NCI-H82 treated with DMSO at 0.1 percent for 48 hours (cell line): ENCODE data around the gene GPC4.
A peak's percentile ranks its signal among the peaks of the same experiment; 100 is the strongest.

Experiments
- DNase-seq: peaks from one replicate; lab custom pipeline; 2025; ENCODE audit not compliant: unreplicated experiment; lab: John Stamatoyannopoulos, UW

Gene GPC4

GRCh38 chrX:133415276-133416105 is at the start of gene GPC4:
Gene GPC4, minus strand, starts transcription at chrX:133415489. Its CDS starts 524 bp downstream, at chrX:133414965.
- no peak for DNase-seq

DNA sequence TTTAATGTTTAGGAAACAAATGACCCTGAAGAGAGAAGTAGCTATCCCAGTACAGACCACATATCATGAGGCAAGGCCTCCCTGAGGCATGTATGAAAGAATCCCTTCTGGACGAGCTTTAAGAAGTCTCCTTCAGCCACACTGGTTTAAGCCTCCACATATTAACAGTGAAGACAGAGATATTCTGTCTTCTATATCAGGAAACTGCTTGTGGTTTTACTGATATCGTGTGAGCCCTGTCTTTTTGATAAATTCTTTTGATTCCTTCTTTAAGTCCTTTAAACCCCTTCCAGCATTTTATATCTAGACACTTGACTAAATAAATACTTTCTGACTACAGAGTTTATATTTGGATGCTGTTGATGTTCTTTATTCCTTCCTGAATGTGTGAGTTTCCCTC is 45.9 kb upstream of the GPC4 start:
- no peak for DNase-seq

DNA sequence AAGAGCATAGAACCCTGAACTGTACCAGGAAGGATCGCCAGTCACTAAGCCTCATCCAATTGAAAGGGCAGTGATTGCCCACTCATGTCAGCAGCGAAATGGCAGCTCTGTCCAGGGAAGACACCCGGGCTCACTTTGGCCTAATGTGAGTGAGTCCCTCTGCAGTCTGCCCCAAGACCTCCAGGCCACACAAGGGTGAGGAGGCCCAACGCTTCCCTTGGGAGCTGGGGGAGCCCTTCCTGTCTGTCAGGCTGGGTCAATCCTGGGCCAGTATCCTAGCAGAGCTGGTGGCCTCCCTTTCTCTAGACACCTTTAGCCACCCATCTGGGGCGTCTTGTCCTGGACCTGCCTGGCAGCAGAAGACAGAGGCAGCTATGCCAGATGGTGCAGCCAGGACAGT is 39.6 kb upstream of the GPC4 start:
- no peak for DNase-seq

- DNase-seq, result no peak
These were observed 39.2 kb upstream of the GPC4 start for GRCh38 chrX:133454491-133454914.

DNA sequence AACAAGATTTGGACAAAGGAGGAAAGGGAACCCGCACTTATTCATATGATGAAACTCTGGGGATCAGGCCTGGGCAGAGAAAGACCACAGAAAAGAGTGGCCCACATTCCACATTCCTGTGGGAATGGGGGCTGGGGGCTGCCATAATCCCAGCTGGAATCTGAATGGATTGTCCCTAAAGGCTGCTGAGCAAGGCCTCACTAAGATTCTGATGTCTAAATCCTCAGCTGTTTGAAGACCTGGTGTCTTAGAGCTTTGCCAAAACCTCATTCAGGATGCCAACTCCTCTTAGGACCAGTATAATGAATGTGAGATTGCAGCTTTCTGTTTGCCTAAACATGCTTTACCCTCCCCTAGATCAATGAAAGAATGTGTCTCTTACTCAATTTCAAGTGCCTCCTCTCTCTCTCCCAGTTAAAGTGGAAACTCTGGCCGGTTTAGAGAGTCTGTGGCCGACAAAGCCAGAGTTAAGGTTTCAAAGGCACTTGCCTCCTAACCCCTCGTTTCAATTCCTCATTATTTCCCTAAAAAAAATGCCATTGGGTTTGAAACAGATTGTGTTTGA is 33.3 kb upstream of the GPC4 start:
- DNase-seq, result no peak

GRCh38 chrX:133444952-133445831 is 29.9 kb upstream of the GPC4 start:
- DNase-seq, result peak; percentile 42

DNA sequence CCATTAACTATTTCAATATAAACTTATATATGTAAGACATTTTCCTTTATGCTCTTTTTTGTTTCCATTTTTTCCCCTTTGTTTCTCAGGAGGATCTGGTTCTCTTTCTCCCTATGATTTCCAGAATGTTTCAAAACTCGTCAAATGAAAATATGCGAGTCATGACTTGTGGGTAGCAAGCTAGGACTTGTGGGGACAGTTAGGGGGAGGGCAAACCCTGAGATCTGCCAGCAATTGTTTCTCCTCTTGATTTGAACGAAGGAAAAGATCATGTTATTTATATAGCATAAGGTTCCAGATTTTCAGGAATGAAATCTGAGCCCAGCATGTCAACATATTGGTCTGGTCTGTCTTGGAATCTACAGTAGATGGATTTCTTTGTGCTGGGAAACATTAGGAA is 28.9 kb upstream of the GPC4 start:
- no peak for DNase-seq

DNA sequence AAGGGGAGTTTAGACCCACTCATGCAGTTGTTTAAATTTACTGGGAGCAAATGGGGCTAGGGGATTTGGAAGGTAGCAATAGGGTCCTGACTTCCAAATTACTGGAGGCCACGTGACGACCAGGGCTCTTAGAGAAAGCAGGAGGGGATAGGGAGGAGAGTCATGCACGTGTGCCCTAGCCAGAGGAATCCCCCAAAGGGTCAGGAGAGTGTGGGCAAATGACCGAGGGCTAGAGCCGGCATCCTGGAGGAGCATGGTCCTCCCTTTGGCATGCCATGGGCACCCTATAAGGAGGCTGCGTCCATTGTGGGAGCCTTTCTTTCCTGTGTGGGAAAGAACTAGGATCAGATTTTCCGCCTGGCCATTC is 25.5 kb upstream of the GPC4 start:
- DNase-seq, result no peak

DNA sequence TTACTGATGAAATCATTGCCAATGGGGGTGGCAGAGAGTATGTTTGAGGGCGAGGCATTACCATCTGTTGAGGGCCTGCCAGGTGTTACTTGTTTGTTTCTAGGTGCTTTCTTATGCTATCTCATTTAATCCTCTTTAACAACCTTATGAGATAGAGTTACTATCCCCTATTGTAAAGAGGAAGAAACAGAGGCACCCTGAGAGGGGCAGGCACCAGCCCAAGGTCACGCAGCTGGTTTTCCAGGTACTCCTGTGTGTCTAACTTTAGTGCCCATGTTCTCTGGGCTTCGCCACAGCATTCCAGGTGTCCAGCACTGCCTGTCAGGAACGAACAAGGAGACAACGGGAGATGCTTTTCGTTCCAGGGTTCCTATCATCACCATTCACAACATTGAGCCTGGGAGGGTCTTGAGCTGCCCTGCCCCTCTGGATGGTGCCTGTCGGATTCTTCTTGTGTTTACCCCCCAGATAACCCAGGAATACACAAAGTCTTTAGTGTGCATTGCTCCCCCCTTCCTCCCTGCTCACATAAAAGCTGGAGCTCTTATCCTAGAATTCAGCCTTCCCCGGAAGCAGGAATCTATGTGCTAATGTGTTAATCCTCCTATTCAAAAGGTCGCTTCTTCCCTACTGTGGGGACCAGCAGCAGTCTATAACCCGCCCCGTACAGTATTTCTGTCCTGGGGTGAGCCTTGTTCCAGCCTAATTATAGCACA is 24.9 kb upstream of the GPC4 start:
- no peak for DNase-seq

- DNase-seq, result no peak
These were observed 22.5 kb upstream of the GPC4 start for GRCh38 chrX:133437766-133438165.

DNA sequence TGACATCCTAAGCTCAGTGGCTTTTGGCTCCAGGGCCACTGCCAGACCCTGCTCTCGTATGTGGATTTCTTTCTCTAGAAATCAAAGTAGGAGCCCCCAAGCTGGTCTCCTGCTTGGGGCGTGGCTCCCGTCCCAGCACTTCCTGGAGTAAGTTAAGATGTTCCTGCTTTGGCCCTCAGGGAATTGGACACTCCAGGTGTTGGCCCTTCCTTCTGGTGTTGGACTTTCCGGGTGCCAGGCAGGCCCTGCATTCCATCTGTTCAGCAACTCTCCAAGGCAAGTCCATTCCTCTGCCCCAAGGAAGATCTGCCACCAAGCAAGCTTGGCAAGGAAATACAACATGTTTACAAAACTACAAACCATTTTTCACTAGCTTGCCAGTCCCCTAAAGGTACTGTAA is 22.1 kb upstream of the GPC4 start:
- no peak for DNase-seq

GRCh38 chrX:133435544-133436124 is 20.3 kb upstream of the GPC4 start:
- no peak for DNase-seq

- DNase-seq, result no peak
These were observed 19.0 kb upstream of the GPC4 start for GRCh38 chrX:133434197-133434820.

DNA sequence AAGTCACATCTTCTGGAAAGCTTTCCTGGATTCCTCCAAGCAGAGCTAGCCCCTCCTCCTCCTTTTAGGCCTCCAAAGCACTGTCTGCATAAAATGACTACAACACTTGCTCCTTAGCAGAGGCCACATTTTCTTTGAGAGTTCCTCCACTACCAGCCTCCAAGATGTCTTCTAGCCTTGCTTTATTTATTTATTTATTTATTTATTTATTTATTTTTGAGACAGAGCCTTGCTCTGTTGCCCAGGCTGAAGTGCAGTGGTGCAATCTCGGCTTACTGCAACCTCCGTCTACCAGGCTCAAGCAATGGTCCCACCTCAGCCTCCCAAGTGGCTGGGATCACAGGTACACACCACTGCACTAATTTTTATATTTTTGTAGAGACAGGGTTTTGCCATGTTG is 4.6 kb upstream of the GPC4 start:
- DNase-seq, result no peak

DNA sequence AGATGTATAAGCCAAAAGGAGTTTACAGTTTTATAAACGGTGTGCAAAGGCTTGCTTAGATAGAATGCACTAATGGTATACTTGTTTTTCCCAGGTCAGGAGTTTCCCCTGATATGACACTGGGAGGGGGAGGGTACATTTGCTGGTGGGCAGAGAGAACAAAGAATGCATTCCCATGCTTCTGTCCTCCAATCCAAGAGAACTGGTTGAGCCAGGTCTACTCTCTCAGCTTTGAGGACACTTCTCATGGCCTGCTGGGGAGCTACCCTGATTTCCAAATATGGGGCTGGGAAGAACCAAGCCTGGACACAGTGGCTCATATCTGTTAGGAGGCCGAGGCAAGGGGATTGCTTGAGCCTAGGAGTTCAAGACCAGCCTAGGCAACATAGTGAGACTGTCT is 3.3 kb upstream of the GPC4 start:
- no peak for DNase-seq

DNA sequence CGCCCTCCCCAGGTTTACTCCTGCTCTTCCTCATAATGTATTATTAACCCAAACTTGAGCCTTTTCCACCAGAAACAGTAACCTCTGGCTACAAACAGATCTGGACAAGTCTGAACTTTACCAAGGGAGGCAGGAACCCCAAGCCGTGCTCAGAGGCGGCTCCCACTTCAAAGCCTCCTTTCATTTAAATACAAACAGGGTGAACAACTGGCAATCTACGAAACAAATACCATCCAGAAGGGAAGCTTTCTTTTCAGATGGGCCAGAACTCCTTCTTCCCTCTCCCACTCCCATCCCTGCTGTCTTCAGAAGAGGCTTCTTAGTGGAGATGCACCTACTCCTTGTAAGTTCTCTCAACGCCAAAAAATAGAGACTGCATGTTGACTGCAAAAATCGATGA is 2.1 kb upstream of the GPC4 start:
- DNase-seq, result no peak

DNA sequence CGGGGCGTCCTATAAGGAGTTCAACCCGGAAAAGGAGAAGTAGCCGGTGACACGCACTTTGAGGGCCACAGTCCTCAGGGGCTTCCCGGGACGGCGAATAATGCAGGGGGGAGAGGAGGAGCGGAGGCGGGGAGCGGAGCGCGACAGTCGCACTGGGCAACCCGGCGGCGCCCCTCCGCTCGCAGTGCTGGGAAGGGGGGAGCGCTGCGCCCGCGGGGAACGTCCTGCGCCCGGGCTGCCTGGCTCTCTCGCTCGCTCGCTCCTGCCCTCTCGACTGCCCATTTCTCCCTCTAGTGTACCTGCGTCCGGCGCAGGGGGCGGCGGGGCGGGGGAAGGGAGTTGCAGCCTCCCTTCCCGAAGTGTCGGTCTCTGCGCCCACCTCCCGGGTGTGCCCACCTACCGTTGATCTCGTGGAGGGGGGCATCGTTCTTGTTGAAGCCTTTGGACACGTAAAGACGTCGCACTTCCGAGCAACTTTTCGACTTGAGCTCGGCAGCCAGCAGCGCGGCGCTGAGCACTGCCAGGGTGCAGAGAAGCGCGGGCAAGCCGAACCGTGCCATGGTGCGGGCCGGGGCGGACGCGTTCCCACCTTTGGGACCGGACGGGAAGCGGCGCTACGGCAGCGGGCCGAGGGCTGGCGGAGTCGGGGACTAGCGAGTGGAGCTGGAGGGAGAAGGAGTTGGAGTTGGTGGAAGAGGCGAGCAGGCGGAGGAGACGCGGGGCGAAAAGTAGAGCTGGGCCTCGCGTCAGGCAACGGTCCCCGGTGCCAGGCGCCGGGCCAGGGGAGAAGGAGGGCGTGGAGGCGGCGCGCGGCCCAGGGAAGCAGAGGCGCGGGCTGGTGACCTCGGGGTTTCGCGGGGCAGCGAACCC is 648 bp downstream of the GPC4 start:
- DNase-seq, result no peak

GRCh38 chrX:133413218-133413925 is 1.9 kb downstream of the GPC4 start:
- no peak for DNase-seq

DNA sequence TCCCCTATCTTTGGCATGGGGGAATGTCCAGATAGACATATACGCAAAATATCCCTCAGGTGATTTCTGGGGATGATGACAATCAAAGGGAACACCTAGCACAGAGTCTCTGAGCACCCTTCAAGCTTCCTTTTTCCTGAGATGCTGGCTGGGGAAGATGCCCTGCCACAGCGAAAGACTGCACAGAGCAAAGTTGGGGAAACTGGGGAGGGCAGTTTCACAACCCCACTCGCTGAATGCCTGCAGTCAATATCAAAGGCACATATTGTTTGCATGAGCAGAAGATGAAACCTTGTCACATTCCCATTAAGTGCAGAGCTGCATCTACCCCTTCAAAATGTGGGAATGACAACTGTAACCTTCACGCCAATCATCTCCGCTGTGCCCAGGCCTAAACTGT is 2.6 kb downstream of the GPC4 start:
- no peak for DNase-seq
